ENCODE measurements around the gene CADPS2.

Gene CADPS2

DNA sequence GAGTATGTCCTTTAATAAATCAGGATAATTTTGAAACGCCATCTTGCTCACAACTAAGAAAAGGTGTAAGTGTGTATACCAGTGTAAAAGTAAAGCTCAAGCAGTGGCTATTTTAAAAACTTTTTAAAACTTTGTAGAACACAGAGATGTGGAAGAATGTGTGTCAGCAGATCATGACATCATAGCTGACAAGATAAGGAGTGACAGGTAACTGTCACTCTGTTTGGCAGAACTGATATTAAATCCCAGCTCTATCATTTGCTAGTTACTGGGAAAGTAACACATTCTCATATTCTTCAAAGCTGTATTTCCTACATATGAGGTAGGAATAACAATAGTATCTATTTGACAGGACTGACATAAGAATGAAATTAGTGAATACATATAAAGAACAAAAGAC, 119.7 kb downstream of the CADPS2 start:
- no peak for DNase-seq

DNA sequence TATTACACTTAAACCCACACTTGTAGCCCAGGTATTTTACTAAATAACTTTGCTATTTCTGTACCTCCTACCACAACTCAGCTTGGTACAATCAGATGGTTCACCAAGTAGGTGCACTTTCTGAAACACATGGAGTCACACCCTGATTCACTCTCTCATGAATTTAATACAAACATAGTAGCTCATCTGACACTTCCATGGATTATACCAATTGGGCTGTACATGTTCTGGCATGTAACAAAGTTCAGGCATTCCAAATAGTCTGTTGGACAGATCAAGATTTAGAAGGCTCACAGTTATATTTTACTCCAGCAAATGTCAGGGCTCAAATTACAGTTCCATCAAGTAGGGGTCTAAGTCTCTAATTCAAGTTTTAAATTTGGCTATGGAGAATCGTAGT, 121.4 kb downstream of the CADPS2 start:
- no peak for DNase-seq

DNA sequence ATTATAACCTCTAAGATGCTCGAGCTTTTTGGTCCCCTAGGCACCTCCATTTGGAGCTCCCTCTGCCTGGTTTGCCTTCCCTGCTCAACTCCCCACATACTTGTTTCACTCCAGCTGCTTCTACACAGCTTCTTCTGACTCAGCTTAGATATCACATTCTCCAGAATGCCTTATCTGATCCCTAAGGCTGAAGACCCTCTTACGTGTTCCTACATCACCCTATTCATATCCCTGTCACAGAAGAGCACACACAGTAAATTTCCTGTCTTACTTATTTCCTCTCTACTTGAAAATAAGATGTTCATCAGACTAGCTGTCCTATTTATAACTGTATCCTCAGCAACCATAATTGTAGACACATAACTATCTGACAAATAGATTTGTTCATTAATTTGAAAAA, 122.2 kb downstream of the CADPS2 start:
- DNase-seq: no peak

DNA sequence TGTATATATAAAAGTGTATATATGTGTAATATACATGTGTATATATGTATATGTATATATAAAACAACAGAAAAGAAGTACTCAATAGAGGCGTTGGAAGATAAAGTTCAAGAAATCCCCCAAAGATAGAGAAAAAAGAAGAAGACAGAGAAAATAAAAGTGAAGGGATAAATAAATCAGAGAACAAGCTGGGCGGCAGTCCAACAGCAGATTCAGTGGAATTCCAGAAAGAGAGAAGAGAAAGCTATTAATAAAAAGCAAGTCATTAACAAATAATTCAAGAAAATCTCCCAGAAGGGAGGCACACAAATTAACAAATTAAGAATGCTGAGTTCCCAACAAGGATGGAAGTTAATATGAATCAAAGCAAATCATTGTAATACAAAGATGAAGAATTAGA, 124.2 kb downstream of the CADPS2 start:
- no peak for DNase-seq

DNA sequence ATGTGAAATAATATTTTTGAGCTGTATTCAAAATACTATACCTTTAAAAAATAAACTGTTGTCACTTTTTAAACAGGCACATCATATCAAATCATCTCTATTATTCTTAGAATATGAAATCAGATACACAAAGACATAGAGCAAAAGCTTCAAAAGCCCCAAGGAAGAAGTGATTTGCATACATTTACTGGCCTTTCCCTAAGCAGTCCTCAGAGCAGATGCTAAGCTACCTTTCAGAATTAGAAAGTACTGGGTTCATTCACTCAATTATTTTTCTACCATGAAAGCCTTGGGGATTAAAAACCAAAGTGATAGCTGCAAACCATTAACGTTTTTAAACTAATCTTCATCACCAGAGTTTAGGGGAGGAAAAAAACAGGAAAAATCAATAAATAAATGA, 127.8 kb downstream of the CADPS2 start:
- no peak for DNase-seq

DNA sequence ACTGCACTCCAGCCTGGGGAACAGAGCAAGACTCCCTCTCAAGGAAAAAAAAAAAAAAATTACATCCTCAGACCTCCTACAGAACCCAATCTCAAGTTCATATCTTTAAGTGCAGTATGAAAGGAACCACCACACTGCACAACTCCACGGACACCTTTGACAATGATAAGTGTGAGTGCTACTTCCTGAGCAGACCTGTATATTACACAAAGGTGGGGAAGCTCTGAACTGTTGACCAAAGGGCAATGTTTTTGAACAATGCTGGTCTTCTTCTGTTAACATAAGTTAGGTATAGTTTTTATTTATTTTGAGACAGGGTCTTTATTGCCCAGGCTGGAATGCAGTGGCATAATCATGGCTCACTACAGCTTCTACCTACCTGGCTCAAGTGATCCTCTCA, 129.4 kb downstream of the CADPS2 start:
- no peak for DNase-seq

DNA sequence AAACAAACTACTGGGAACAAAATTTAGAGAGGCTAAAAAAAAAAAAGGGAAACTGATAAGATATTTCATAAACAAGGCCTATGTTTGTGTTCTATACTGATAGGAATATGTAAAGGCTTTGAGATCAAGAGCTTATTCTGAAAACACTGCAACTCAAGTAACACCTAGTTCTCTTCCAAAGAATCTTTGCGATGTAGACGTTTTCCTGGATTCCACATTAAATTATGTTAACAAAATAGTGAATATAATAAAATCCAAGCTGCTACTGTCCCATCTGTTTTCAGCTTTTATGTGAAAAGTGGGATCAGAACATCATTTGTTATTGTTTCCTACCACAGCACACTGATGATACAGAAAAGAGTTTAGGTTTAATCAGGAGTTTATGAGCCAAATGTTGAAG, 130.6 kb downstream of the CADPS2 start:
- DNase-seq: no peak

DNA sequence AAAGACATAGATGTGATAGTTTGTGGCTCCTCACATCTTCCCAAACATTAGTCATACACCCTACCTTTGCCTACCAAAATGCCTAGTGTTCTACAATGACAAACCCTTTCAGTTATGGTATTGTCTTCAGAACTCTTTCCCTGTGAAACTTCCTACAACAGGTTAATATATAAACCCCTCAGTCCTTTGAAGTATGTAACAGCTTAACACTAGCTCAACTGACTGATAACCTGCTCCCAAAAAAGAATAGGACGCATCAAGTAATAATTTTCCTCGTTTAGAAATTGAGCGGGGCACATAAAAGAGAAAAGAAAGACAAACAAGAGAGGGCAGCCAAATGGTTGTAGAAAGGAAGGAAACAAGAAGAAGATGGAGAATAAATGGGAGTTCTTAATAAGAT, 133.7 kb downstream of the CADPS2 start:
- DNase-seq: no peak

DNA sequence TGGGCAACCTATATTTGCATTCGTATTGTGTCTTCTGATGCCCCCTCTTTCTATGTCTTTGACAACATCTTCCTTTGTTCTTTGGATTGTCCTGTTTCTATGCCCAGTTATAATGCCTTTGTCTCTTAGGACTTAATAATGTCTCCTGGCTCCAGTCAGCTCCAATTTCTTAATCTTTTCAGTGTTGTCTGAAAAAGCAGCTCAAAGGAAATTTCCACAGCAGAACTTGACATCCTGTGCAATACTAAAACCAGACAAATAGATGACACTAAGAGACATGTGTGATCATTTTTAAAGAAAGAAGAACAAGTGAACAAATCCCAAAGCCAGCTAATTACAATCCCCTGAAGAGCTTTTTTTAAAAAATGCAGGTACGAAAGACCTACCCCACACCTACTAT, 135.9 kb downstream of the CADPS2 start:
- no peak for DNase-seq

DNA sequence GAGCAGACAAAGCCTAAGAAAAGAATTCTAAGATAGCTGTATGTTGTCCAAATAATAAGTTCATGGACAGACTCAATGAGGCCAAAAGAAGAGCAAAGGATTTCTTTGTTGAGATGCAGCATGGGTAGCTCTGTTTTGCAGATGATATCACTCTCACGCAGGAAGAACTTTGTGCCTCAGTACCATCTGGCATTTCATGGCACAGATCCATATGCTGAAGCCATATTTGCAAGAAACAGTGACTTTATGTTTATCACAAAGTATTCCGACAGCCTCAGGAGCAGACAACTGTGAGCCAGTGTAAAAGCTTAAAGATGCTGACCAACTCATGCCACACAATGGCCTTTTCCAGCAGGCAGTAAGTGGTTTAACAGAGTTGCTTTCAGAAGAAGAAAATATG, 138.1 kb downstream of the CADPS2 start:
- DNase-seq: no peak

DNA sequence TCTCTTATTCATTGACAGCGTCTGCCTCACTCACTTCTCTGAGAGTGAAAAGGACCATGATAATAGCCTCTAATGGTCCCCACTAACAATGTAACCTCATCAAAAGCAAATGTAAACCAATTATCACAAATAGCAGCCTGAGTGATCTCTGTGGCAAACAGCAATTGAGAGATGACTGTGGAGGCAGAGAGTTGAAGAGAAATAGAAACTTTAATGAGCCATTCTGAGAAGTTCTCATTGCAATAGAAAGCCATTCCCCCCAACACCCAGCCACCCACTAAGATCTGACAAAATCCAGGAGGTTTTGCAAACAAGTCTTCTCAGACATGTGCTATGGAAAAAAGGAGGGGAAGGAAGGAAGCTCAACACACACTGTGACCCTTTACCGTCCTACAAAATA, 139.3 kb downstream of the CADPS2 start:
- DNase-seq: no peak

DNA sequence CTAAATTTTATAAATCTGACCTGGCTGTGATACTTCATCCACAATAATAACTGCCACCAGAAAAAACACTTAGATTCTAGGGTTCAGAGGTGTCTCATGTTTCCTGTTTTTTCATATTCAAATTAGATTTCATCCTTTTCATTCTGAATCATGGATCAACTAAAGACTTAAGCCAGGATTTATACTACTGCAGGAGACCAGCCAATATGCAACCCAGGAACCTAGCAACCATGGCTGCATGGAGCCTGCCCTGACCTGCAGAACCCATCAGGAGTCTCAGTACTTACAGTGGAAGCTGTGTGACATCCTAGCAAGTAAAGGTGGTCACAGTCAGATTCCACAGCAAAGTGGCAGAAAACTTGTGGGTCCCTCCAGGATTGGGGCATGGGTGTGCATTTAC, 143.0 kb downstream of the CADPS2 start:
- DNase-seq: no peak

DNA sequence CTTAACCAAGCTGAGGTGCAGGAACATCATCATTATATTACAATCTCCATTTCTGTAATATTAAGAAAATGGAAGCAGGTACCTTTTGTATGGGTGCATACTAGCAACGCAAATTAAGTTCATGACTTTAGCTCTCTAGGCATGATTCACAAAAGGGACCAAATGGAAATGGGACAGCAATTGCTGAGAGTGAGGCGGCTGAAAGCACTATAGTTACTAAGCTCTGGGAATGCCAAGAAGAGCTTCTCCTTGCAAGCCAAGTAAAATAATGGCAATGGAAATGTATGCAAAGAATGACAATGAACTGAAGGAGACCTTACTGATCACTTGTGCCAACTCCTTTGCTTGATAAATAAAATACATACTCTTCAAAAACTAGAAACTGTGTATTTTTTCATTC, 147.3 kb downstream of the CADPS2 start:
- no peak for DNase-seq

DNA sequence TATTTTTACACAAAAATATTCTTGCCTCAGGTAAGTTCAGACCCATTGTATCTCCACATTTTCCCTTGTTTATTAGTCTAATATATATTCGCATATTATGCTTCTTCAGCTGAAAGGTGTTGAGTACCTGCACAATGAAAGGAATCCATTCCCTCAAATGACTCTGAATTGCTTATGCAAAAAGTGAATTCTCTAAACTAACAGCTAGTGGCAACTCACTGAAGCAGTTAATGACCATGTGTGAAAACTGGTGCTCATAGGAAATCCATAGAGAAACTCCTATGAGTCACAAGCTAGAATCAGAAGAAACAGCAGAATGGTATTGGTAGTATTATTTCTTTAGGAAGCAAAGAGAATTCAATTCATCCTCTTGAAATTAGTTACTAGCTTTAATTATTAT, 150.1 kb downstream of the CADPS2 start:
- no peak for DNase-seq

DNA sequence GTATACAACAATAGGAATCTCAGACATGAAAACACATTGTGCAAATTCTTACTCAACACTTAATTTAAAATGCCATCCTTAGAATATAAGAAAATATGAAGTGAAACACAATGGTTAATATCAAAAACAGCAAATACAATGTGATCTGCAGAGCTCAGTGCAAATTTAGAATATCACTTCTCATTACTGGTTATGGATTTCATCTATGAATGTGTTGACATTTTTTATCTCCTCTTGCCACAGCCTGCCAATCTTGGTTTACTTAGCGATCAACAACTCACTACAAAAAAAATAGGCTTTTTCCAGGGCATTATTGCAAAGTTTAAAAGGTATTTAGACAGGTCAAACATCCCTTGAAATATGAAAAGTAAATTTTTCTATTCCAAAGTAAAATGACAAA, 158.5 kb downstream of the CADPS2 start:
- no peak for DNase-seq

DNA sequence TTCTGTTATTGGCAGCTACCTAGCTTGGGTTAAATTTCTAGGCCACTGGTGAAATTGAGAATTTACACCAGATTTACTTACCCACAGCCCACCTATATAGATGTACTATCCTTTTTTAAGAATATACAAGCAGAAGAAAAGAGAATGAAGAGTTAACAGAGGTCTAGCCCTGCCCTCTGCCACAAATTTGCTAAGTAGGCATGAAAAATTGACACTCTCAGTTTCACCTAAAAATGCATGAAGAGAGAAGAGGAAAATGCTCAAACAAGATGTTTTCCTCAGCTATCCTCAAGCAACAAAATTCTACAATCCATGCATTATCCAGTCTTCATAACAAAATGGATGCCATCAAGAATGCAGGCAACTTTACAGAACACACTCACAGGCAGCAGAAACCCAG, 158.9 kb downstream of the CADPS2 start:
- no peak for DNase-seq

DNA sequence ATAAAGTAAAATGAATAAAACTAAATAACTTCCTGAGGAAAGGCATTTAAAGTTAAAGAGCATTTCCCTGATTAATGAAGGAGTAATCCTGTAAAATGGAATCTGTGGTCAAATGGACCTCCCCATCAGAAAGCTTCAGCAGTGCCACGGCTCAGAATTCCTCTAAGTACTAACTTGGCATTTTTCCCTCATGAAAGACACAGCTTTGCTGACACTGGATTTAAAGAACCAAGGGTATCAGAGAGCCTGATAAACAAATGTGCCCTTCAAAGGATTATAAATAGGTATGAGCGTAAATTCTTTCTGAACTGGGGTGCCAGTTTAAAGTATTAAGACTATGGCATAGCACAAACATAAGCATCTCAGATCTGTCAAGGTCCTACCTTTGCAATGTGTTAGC, 159.4 kb downstream of the CADPS2 start:
- no peak for DNase-seq

DNA sequence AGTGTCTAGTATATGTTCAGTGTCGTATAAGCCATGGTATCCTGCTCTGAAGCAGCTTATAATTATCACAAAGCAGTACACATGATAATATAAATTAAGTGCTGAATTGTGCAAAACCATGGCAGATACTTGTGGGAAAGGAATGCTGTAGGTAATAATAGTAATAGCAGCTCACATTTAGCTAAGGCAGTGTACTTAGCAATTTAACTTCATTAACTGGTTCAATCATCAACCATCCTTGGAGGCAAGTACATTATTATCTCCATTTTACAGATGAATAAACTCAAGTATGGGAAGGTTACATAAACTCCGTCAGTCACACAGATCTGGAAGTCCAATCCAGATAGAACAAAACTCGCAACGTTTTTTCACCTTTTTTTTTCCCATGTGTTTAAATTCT, 161.9 kb downstream of the CADPS2 start:
- no peak for DNase-seq

DNA sequence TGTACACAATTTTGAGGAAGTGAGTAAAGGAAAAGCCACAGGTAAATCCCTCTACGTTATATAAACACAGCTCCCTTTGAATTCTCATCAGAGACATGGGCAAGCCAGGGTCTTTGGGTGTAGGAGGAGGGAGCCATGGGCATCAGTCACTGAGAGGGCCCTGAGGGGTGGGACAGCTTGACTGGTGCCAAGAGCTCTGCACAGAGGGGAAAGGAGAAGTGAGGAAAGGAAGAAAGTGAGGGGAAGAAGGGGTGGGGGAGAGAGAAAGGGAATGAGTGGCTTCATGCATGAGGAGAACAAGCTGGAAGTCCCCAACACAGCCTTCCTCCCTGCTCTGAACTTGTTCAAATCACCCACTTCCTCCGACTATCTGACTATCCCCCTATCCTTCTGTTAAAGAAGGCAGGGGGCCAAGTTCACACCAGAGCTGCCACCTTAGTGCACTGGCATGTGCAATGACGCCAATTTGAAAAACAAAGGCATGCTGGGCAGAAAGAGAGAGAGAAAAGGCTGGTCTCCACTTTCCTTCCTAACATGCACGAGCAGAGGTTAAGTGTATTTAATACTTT, 167.2 kb downstream of the CADPS2 start:
- DNase-seq: no peak

DNA sequence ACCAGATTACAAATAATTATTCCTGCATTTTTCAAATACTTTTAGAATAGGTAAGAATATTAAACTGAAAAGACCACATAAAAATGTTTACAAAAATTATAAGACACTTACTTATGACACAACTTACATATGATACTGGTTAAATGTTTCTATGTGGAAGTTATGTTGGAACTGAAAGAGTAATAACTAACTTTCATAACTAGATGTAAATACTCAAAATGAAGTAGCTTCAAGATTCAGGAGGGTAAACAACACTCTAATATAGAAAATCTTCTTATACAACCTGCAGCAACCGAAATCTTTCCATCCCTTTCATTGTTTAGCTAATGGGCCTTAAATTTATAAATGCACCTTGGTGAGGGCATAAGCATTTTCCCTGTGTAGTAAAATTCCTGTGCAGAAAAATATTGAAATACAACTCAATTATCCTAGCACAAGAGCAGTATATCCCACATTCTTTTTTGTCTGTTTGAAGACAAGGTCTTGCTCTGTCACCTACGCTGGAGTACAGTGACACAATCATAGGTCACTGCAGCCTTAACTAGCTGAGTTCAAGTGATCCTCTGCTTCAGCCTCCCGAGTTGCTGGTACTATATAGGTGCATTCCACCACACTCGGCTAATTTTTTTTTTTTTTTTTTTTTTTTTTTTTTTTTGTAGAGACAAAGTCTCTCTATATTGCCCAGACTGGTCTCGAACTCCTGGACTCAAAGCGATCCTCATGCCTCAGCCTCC, 168.7 kb downstream of the CADPS2 start:
- no peak for DNase-seq

DNA sequence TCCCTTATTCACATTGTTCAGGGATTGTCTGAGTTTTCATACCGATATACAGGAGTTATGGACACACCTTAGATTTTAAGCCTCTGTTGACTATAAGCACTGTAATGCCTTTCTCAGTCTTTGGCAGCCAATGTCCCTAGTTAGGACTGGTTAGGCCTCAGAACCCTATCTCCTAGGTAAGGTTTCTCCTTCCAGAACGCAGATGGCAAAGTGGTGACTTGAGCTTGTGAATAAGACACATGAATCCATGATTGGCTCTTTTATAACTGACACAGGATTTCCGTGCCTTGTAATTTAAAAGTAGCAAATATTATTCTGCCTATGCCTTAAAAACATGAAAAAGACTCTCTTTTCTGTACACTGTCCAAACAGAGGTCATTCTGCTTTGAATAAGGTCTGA, 171.1 kb downstream of the CADPS2 start:
- no peak for DNase-seq

DNA sequence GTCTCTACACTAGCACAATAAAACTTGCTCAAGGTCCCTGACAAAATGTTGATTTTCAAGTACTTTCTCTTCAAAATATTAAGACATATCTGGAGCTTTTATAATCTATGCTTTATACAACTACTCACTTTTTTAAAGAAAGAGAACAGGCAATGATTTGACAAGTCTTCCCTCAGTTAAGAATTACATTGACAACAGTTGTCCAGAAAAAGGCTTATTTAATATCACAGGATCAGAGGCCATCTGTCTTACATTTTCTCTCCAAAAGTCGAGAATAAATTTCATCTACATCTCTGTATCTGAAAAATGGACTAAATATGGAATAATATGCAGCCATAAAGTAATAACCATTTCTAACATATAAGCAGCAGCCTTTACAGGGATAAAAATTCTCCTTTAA, 175.3 kb downstream of the CADPS2 start:
- DNase-seq: no peak

DNA sequence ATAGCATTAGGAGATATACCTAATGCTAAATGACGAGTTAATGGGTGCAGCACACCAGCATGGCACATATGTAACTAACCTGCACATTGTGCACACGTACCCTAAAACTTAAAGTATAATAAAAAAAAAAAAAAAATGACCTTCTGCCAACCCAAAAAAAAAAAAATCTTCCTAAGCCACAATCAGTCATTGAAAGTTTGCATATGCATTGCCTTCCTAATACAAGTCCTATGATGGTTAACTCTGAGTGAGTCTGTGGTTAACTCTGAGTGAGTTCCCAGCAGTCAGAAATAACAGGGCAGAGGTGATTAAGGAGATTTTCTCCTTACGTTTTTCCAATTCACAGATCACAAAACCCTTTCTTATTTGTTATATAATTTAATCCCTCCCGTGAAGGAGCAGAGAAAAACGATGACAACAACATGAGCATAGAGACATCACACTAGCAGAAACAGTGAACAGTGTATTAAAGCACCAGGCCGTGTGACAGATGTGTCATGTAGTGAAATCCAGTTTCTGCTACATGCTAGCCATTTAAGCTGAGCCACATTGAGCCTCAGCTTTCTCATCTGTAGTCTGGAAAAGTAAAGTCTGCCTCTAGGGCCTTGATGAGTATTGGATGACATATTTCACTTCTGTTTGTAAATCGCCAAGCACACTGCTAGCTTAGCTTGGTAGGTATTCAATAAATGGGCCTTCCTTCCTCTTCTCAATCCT, 176.2 kb downstream of the CADPS2 start:
- DNase-seq: no peak

DNA sequence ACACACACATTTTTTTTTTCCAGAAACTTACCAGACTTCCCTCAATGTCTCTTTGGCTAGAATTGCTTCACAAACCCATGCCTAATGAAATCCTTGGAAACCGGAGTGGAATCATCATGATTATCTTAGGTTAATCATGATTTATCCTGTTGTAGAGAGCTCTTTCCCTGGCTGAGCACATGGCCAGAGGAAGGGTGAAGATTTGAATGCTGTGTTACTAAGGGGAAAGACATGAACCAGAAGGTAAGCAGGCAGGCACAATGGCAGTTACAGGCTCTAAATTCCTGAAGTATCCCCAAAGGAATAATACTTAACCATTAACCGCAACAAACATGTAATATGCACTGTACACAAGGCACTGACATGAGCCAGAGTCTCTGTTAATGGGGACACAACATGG, 179.4 kb downstream of the CADPS2 start:
- DNase-seq: no peak

Measured in KG1 (cell line).